T follicular helper cell (primary cell): Measurements from ENCODE around the gene TEX2.
"Not testable (repeated sequence)": the region's sequence is repeated elsewhere in the genome, so short reads cannot be mapped to it uniquely, and the experiment has no call there.

Source experiments
- DNase-seq: peaks from one replicate; pipeline ENCODE4 v3.0.0-alpha.2; 2020; ENCODE audit warnings: low read depth

Gene TEX2

GRCh38 chr17:64264891-64265290 lies 1.8 kb upstream of the TEX2 start:
- DNase-seq: no peak

- peak; percentile 59 for DNase-seq
These were observed 661 bp downstream of the TEX2 start for GRCh38 chr17:64262198-64262999.

- no peak for DNase-seq
These were observed 1.5 kb downstream of the TEX2 start for GRCh38 chr17:64261417-64262145.

GRCh38 chr17:64260886-64261285 lies 2.2 kb downstream of the TEX2 start:
- no peak for DNase-seq

GRCh38 chr17:64259922-64260321 lies 3.1 kb downstream of the TEX2 start:
- DNase-seq: no peak

GRCh38 chr17:64259426-64259825 lies 3.6 kb downstream of the TEX2 start:
- no peak for DNase-seq

- no peak for DNase-seq
These were observed 5.9 kb downstream of the TEX2 start for GRCh38 chr17:64256913-64257807.

- no peak for DNase-seq
These were observed 7.3 kb downstream of the TEX2 start for GRCh38 chr17:64255764-64256163.

GRCh38 chr17:64254755-64255154 lies 8.3 kb downstream of the TEX2 start:
- no peak for DNase-seq

GRCh38 chr17:64253470-64253869 lies 9.6 kb downstream of the TEX2 start:
- no peak for DNase-seq

GRCh38 chr17:64252831-64253230 lies 10.2 kb downstream of the TEX2 start:
- DNase-seq: no peak

- DNase-seq: no peak
These were observed 12.7 kb downstream of the TEX2 start for GRCh38 chr17:64250233-64250835.

GRCh38 chr17:64247836-64248235 lies 15.2 kb downstream of the TEX2 start:
- DNase-seq: no peak

- no peak for DNase-seq
These were observed 17.6 kb downstream of the TEX2 start for GRCh38 chr17:64245218-64246145.

GRCh38 chr17:64244165-64244564 lies 18.9 kb downstream of the TEX2 start:
- DNase-seq: no peak

GRCh38 chr17:64243340-64243739 lies 19.7 kb downstream of the TEX2 start:
- no peak for DNase-seq

- DNase-seq: no peak
These were observed 20.4 kb downstream of the TEX2 start for GRCh38 chr17:64242633-64243032.

GRCh38 chr17:64240741-64241347 lies 22.2 kb downstream of the TEX2 start:
- no peak for DNase-seq

- no peak for DNase-seq
These were observed 22.8 kb downstream of the TEX2 start for GRCh38 chr17:64240261-64240740.

- DNase-seq: not testable (repeated sequence)
These were observed 24.6 kb downstream of the TEX2 start for GRCh38 chr17:64238449-64238848.
